Thoracic aorta (tissue), 2 donors: ENCODE data around the gene PRSS33. TPM values are rescaled to one million over a fixed set of nuclear protein-coding genes. Genes with fewer than 3 reads are reported as not detected.

ENCODE experiments used
- ATAC-seq: fragments of 150-250 bp; one replicate; pipeline ENCODE4 v1.8.0; 2017; ENCODE audit warnings: low read depth; ENCODE audit not compliant: insufficient number of reproducible peaks, low FRiP score
- DNase-seq: peaks from one replicate; pipeline ENCODE4 v3.0.0-alpha.2; 2020; ENCODE audit warnings: low spot score
- H3K27ac ChIP-seq, 2 donors: fragments of 200-600 bp; sonication (generic); 1 replicate in 1 of 2; 2 replicates in 1 of 2; pipeline ENCODE4 v1.5.1; 2016; ENCODE audit warnings: mild to moderate bottlenecking in 2 of 2, moderate library complexity in 2 of 2
- H3K27me3 ChIP-seq: fragments of 200-600 bp; sonication (generic); replicated peaks from 2 replicates; pipeline ENCODE4 v1.6.0; 2016; ENCODE audit warnings: mild to moderate bottlenecking; ENCODE audit not compliant: insufficient read depth
- H3K36me3 ChIP-seq: fragments of 200-600 bp; sonication (generic); one replicate; pipeline ENCODE4 v1.5.1; 2016
- H3K4me1 ChIP-seq, 2 donors: fragments of 200-600 bp; sonication (generic); 1 replicate in 1 of 2; 2 replicates in 1 of 2; pipeline versions ENCODE4 v1.5.1 to v1.6.0; 2016; ENCODE audit warnings: low read depth in 2 of 2, mild to moderate bottlenecking in 1 of 2; ENCODE audit not compliant: control insufficient read depth in 1 of 2
- H3K4me3 ChIP-seq: fragments of 200-600 bp; sonication (generic); 2 replicates; pipeline ENCODE4 v1.5.1; 2016; ENCODE audit warnings: mild to moderate bottlenecking
- H3K9me3 ChIP-seq: fragments of 200-600 bp; sonication (generic); 2 replicates; pipeline ENCODE4 v1.5.1; 2016
- CTCF ChIP-seq: fragments of 200-600 bp; sonication (generic); IDR thresholded peaks from one replicate; pipeline ENCODE4 v1.5.1; 2019; ENCODE audit warnings: antibody characterized with exemption
- total RNA-seq, 2 donors: library from RNA; depleted of rRNA; stranded (reverse); fragments of >200 nt; gene quantifications; one replicate each; pipeline versions ENCODE4 v1.1.0 to v1.2.3, GENCODE V29; 2016

Gene PRSS33
- total RNA-seq, 2 donors from 2014 or later = not detected

- Histone ChIP-seq H3K27me3 (no peaks in the 10 kb centered on the region), H3K9me3 (no peaks in the 10 kb centered on the region), H3K4me3 (peak overlapping the region; percentile 82), H3K4me1 (peaks cover 33 to 41% of the 10 kb centered on the region in 2 donors), H3K27ac (no peak overlapping the region), H3K36me3 (peaks cover 46% of the 10 kb centered on the region)
- DNase-seq (no peak), ATAC-seq (no peak)
- TF ChIP-seq CTCF = no peak
Measured at GRCh38 chr16:2756288-2757015, 30.9 kb downstream of the PRSS33 start.

- no peak for TF ChIP-seq CTCF
- H3K27ac ChIP-seq = no peak overlapping the region
- H3K9me3 ChIP-seq = no peaks in the 10 kb centered on the region
- no peaks in the 10 kb centered on the region for H3K27me3 ChIP-seq
- H3K4me1 ChIP-seq = peaks cover 33 to 43% of the 10 kb centered on the region in 2 donors
- peaks cover 34% of the 10 kb centered on the region for H3K36me3 ChIP-seq
- ATAC-seq = no peak
- no peak for DNase-seq
- H3K4me3 ChIP-seq = peak overlapping the region; percentile 82
Measured at GRCh38 chr16:2755158-2755557, 32.2 kb downstream of the PRSS33 start.

GRCh38 chr16:2753733-2754020 lies 33.7 kb downstream of the PRSS33 start:
- peak overlapping the region; percentile 93 to 98 for H3K27ac ChIP-seq
- DNase-seq (no peak), ATAC-seq (no peak)
- no peaks in the 10 kb centered on the region for H3K9me3 ChIP-seq
- no peak for TF ChIP-seq CTCF
- H3K4me3 ChIP-seq = peak overlapping the region; percentile 82
- H3K36me3 ChIP-seq = peaks cover 19% of the 10 kb centered on the region
- peaks cover 33 to 43% of the 10 kb centered on the region in 2 donors for H3K4me1 ChIP-seq
- H3K27me3 ChIP-seq = no peaks in the 10 kb centered on the region

GRCh38 chr16:2752850-2753732 lies 34.3 kb downstream of the PRSS33 start:
- Histone ChIP-seq H3K27ac (peak overlapping the region; percentile 93 to 98), H3K4me1 (peaks cover 33 to 43% of the 10 kb centered on the region in 2 donors), H3K27me3 (no peaks in the 10 kb centered on the region), H3K4me3 (peak overlapping the region; percentile 82), H3K9me3 (no peaks in the 10 kb centered on the region), H3K36me3 (peaks cover 13% of the 10 kb centered on the region)
- peak; percentile 83 for ATAC-seq
- no peak for DNase-seq
- TF ChIP-seq CTCF = no peak
